ENCODE results near the gene IQSEC3.

- TF ChIP-seq, protein P1, sequence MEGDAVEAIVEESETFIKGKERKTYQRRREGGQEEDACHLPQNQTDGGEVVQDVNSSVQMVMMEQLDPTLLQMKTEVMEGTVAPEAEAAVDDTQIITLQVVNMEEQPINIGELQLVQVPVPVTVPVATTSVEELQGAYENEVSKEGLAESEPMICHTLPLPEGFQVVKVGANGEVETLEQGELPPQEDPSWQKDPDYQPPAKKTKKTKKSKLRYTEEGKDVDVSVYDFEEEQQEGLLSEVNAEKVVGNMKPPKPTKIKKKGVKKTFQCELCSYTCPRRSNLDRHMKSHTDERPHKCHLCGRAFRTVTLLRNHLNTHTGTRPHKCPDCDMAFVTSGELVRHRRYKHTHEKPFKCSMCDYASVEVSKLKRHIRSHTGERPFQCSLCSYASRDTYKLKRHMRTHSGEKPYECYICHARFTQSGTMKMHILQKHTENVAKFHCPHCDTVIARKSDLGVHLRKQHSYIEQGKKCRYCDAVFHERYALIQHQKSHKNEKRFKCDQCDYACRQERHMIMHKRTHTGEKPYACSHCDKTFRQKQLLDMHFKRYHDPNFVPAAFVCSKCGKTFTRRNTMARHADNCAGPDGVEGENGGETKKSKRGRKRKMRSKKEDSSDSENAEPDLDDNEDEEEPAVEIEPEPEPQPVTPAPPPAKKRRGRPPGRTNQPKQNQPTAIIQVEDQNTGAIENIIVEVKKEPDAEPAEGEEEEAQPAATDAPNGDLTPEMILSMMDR (IDR thresholded peaks at IDR 0.05) = no peak
- TF ChIP-seq POLR2A (IDR thresholded peaks at IDR 0.05) = no peak
Observed at GRCh38 chr12:125075-125474, 58.5 kb downstream of the IQSEC3 start.

Measured in body of pancreas (tissue), 4 donors.